ENCODE results near the gene CHN2.

Gene CHN2

DNA sequence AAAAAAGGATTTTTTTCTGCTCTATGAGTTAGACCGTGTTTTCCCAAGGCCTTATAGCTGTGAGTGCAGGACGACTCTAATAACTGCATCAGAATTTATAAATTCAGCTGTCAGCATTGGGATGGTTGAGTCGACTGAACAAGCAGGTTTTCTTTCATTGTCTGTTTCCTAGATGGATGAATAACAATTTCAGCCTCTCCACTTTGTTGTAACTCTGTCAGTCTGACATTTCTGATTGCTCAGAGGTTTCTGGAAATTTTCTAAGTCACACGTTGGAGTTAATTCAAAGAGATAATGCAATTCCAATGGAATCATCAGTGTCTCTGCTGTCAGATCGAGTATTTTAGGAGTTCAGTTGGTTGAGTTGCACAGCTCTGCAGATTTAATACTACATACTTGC is 159.2 kb downstream of the CHN2 start:
- no peak for DNase-seq (ENCODE audit: extremely low spot score)
- ChIA-PET CTCF (no interaction called here), POLR2A (no interaction called here)
- TF ChIP-seq, protein P1, sequence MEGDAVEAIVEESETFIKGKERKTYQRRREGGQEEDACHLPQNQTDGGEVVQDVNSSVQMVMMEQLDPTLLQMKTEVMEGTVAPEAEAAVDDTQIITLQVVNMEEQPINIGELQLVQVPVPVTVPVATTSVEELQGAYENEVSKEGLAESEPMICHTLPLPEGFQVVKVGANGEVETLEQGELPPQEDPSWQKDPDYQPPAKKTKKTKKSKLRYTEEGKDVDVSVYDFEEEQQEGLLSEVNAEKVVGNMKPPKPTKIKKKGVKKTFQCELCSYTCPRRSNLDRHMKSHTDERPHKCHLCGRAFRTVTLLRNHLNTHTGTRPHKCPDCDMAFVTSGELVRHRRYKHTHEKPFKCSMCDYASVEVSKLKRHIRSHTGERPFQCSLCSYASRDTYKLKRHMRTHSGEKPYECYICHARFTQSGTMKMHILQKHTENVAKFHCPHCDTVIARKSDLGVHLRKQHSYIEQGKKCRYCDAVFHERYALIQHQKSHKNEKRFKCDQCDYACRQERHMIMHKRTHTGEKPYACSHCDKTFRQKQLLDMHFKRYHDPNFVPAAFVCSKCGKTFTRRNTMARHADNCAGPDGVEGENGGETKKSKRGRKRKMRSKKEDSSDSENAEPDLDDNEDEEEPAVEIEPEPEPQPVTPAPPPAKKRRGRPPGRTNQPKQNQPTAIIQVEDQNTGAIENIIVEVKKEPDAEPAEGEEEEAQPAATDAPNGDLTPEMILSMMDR (IDR thresholded peaks at IDR 0.05; ENCODE audit: control extremely low read depth, extremely low read depth, low read depth, missing control alignments): no peak

DNA sequence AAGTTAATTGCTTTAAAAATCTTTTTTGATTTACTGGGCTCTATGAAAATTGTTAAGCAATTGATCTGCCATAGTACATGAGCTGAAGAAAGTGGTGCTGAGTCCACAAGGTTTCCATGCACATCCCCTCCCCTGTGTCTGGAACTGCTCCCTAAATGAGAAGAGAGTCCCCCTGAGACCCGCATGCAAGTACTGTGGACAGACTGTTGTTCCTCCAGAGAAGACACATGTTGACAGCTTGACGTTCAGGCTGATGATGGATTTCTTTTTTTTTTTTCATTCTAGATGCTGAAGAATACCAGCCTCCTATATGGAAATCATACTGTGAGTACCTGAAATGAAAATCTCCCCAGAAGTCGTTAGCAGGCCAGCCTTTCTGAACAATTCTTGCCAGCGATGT is 159.8 kb downstream of the CHN2 start:
- CTCF ChIA-PET: no interaction called here
- POLR2A ChIA-PET: no interaction called here

DNA sequence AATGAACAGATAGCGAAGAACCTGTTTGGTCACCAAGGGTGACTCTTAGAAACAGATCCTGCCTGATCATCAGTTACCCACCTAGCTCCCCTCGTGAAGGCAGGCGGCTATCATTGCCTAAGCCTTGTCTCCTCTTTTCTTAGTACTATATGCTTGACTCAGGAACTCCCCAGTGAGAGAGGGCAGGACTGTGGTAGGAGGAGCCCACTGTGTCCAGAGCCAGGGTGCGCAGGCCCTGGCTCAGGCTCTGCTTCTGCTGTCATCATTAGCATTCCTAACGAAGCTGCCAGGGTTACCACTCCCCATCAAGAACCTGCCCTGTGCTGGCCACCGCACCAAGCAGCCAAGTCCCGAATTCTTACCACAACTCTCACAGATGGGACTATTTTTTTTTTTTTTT is 160.8 kb downstream of the CHN2 start:
- POLR2A ChIA-PET: no interaction called here
- DNase-seq (ENCODE audit: extremely low spot score): no peak
- TF ChIP-seq, protein P1 (IDR thresholded peaks at IDR 0.05; ENCODE audit: control extremely low read depth, extremely low read depth, low read depth, missing control alignments): no peak
- CTCF ChIA-PET: no interaction called here

More for the DNA sequence above, 159.8 kb downstream of the CHN2 start:
- DNase-seq (ENCODE audit: extremely low spot score): no peak
- TF ChIP-seq, protein P1 (IDR thresholded peaks at IDR 0.05; ENCODE audit: control extremely low read depth, extremely low read depth, low read depth, missing control alignments): no peak

DNA sequence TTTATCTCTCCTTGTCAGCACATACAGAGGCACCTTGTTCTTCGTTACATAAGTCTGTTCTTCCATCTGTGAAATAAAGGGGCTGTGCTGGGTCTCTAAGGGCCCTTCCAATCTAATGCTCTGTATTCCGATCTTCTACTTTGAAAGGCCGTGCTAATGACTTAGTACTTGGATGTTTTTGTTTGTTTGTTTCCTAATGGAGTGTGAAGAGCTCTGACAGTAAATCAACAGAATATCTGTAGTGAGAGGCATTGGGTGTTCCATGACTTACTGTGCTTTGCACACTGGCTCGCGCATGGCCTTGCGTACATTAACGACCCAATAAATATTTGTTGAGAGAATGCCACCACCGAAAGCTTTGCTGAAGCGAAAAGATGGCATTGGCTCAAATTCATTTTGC is 162.1 kb downstream of the CHN2 start:
- no peak for DNase-seq (ENCODE audit: extremely low spot score)
- TF ChIP-seq, protein P1 (IDR thresholded peaks at IDR 0.05; ENCODE audit: control extremely low read depth, extremely low read depth, low read depth, missing control alignments): no peak
- CTCF ChIA-PET: no interaction called here
- POLR2A ChIA-PET: no interaction called here

DNA sequence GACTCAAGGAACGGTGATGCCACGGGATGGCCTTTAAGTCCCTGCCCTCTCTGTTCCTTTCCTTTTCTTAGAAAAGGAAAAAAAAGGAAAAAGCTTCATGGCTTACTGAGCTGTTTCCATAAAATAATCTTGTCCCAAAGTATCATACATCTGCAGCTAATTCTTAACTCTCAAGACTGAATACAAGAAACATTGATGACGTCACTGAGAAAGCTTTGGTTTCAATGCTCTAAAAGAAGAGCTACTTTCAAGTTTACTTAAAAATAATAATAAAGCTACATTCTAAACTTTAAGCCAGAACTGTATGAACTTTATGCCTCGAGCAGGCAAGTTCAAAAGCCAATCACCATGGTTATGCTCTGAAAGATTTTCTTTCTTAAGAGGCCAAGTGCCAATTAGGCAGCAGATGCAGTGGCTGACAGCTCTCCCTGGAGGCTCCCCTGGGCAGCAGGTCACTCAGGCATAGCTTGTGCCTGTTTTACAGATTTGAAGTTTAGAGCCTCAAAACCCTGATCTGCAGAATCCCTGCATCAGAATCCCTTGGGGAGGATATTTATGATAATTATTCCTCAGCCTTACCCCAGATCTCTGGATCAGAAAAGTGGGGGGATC is 165.0 kb downstream of the CHN2 start:
- POLR2A ChIA-PET: no interaction called here
- TF ChIP-seq, protein P1 (IDR thresholded peaks at IDR 0.05; ENCODE audit: control extremely low read depth, extremely low read depth, low read depth, missing control alignments): no peak
- CTCF ChIA-PET: interaction anchor here (1.0 to 1.3 kb wide), 5 partner anchors 11 to 127 kb away, joined by 3 to 5 read pairs (median 3); no protein-coding TSS in a partner anchor
- no peak for DNase-seq (ENCODE audit: extremely low spot score)

DNA sequence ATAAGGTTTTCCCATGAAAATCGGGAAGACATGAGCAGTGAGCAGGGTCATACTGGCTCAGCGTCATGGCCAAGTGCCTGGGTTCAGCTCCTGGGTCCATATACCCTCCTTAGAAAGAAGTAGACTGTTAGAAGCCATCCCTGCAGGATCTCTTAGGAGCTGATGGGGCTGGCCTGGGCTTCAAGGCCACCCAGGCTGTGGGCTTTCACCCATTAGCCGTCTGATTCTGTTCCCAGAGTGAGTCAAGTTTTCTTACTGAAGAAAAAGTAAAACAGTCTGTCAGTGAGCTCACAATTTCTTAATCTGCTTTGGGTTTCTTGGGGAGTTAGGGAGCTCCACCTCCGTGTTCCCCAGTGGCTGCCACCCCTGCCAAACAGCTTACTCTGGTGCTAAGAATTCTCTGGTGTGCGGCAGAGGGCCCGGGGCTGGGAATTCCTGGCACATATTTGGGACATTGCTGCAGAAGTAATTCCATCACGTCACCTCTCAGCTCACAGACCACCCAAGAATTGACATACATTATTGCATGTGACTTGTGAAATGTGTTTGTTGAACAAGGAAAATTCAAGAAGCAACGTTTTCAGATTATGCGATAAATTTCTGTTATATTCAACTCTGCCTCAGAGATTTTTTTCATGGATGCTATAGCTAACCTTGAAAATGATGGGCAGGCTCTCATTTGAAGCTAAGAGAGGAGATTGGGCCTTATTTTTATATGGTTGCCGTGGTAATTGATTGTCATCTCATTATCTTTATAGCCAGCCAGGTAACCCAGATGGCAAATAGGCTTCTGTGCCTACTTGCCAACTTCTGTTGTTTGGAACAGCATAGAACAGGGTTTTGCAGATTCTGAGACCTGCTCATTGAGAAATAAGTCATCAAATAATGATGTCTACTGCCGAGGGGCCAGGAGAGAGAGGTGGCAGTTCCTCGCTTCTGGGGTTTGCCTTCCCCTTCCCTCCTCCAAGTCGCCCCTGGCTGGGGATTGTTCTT is 166.4 kb downstream of the CHN2 start:
- POLR2A ChIA-PET: no interaction called here
- TF ChIP-seq, protein P1 (IDR thresholded peaks at IDR 0.05; ENCODE audit: control extremely low read depth, extremely low read depth, low read depth, missing control alignments): no peak
- DNase-seq (ENCODE audit: extremely low spot score): no peak
- CTCF ChIA-PET: interaction anchor here (0.9 to 3.3 kb wide), 3 partner anchors 13 to 137 kb away, joined by 3 to 10 read pairs (median 4); no protein-coding TSS in a partner anchor

Measured in GM10248 (cell line).